ENCODE results near the gene VASP. TPM values are rescaled to one million over a fixed set of nuclear protein-coding genes. Genes with fewer than 3 reads are reported as not detected.
A peak's percentile ranks its signal among the peaks of the same experiment; 100 is the strongest.

Gene VASP
- total and polyA plus RNA-seq, 2 of the 13 experiments (the other 11 are each of a cell fraction or from before 2014, with no cell fraction given): 41.8 to 67.1 TPM

GRCh38 chr19:45506246-45506988 is 862 bp upstream of the VASP start (continued):
- TF ChIP-seq ZFP36L1 (CRISPR knock-in tag; IDR thresholded peaks at IDR 0.05) (no peak), ZMYM2 (CRISPR knock-in tag; IDR thresholded peaks at IDR 0.05) (0 out of 2 replicates have a peak, but pooled peaks have one; percentile 25), SOX13 (IDR thresholded peaks at IDR 0.05) (no peak), SOX13 (CRISPR knock-in tag; conservative IDR thresholded peaks at IDR 0.05 in 1 of 2, IDR thresholded peaks at IDR 0.05 in 1 of 2) (peak in 1 of 2 experiments; percentile 21; a peak in 1 of 4 replicates), MEIS1 (CRISPR knock-in tag; IDR thresholded peaks at IDR 0.05; ENCODE audit: borderline replicate concordance) (no peak), AKNA (CRISPR knock-in tag; IDR thresholded peaks at IDR 0.05; ENCODE audit: borderline replicate concordance) (no peak), ZNF547 (CRISPR knock-in tag; IDR thresholded peaks at IDR 0.05) (no peak; the same call in 1 of the 2 replicates), ZNF3 (CRISPR knock-in tag; IDR thresholded peaks at IDR 0.05) (no peak), ZNF605 (CRISPR knock-in tag; IDR thresholded peaks at IDR 0.05) (peak; percentile 57; the same call in 1 of the 2 replicates), ZNF615 (CRISPR knock-in tag; IDR thresholded peaks at IDR 0.05; ENCODE audit: borderline replicate concordance) (0 out of 2 replicates have a peak, but pooled peaks have one; percentile 53), ZNF431 (CRISPR knock-in tag; IDR thresholded peaks at IDR 0.05; ENCODE audit: borderline replicate concordance, low read depth) (no peak), PAF1 (CRISPR knock-in tag; IDR thresholded peaks at IDR 0.05) (no peak), ZNF619 (CRISPR knock-in tag; IDR thresholded peaks at IDR 0.05) (0 out of 2 replicates have a peak, but pooled peaks have one; percentile 52), POGZ (CRISPR knock-in tag; IDR thresholded peaks at IDR 0.05) (peak; percentile 52; the same call in 1 of the 2 replicates), HNRNPUL1 (IDR thresholded peaks at IDR 0.05; ENCODE audit: low read depth, low read length) (no peak), MATR3 (CRISPR knock-in tag; IDR thresholded peaks at IDR 0.05) (no peak), ZFP37 (CRISPR knock-in tag; IDR thresholded peaks at IDR 0.05; ENCODE audit: borderline replicate concordance) (no peak), RBAK (CRISPR knock-in tag; IDR thresholded peaks at IDR 0.05) (no peak), SKI (IDR thresholded peaks at IDR 0.05; ENCODE audit: partially characterized antibody) (peak; percentile 46), PAWR (CRISPR knock-in tag; IDR thresholded peaks at IDR 0.05; ENCODE audit: borderline replicate concordance) (no peak), SMAD9 (CRISPR knock-in tag; IDR thresholded peaks at IDR 0.05) (no peak), ERF (CRISPR knock-in tag; IDR thresholded peaks at IDR 0.05) (peak; percentile 40; the same call in 1 of the 2 replicates), GABPB1 (CRISPR knock-in tag; IDR thresholded peaks at IDR 0.05) (peak; percentile 80), GPBP1L1 (CRISPR knock-in tag; IDR thresholded peaks at IDR 0.05) (no peak), HNRNPK (IDR thresholded peaks at IDR 0.05; ENCODE audit: low read depth, low read length, poor library complexity, severe bottlenecking) (peak; percentile 93), ONECUT2 (CRISPR knock-in tag; IDR thresholded peaks at IDR 0.05) (no peak)
